ENCODE data around the gene KRTAP12-1.

GRCh38 chr21:44702111-44702972 is 20.4 kb upstream of the KRTAP12-1 start:
- TF ChIP-seq EZH2 (IDR thresholded peaks at IDR 0.05; ENCODE audit: insufficient read depth, poor library complexity, severe bottlenecking) = no peak
- no peak for TF ChIP-seq EZH2phosphoT487 (IDR thresholded peaks at IDR 0.05; ENCODE audit: insufficient read depth, low read depth)
